ENCODE measurements around the gene ALPG. TPM values are rescaled to one million over a fixed set of nuclear protein-coding genes. Genes with fewer than 3 reads are reported as not detected.
A peak's percentile ranks its signal among the peaks of the same experiment; 100 is the strongest.
"Not testable (repeated sequence)": the region's sequence is repeated elsewhere in the genome, so short reads cannot be mapped to it uniquely, and the experiment has no call there.

Gene ALPG
- total RNA-seq, 1 experiment from 2014 or later: 0.10 TPM

DNA sequence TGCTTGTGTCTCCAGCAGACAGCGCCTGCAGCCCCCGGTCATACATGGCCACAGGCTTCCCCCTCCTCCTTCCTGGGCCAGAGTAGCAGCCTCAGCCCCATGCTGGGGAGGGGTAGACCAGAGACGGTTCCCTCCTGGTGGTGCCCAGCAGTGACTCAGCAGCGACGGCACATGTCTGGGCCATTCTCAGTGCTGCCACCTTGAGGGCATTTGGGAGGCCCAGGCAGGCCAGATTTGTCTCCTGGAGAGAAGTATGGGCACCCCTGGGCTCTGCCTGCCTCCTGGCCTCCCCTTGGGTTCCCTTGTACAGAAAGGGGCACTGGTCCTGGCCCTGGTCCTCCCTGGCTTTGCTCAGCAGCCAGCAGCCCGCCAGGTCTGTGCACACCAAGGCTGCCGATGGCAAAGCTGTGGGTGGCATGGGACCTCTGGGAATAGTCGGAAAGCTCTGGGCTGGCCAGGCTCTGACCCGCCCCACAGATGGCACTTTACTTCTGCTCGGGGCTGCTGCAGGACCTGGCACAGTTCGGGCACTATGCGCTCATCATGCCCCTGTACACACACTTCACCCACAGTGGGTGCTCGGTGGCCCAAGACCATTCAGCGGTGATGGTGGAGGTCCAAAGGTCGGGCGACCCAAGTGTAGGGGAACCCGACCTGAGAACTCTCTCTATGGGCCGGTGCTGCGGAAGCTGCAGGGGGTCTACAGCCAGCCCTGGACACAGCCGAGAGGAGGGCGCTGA is 37.9 kb downstream of the ALPG start:
- Histone ChIP-seq H3K27ac (ENCODE audit: low read depth, low read length) (peak overlapping the region; percentile 25; the same call in 1 of the 2 replicates), H3K4me3 (replicated peaks in 1 of 2; ENCODE audit: low read depth in 1 of 2, low read length in 2 of 2) (no peak overlapping the region), H3K9ac (ENCODE audit: low read length) (peak overlapping the region; percentile 17; the same call in 1 of the 2 replicates), H3K9me2 (ENCODE audit: insufficient read depth) (no peaks in the 10 kb centered on the region), H2AFZ (ENCODE audit: low read depth, low read length, poor library complexity, severe bottlenecking) (peak overlapping the region; percentile 26), H4K20me1 (ENCODE audit: insufficient read depth) (no peaks in the 10 kb centered on the region), H3K79me2 (ENCODE audit: insufficient read depth, low read length) (no peaks in the 10 kb centered on the region), H3K4me1 (ENCODE audit: control insufficient read depth in 1 of 2, insufficient read depth in 2 of 2, low read length in 2 of 2) (peaks cover 0 to 13% of the 10 kb centered on the region in 2 experiments; a peak in 2 of 4 replicates), H3K4me2 (ENCODE audit: low read length) (peak overlapping the region; percentile 28; the same call in 1 of the 2 replicates), H3K9me3 (ENCODE audit: control insufficient read depth in 1 of 2, insufficient read depth in 1 of 2, low read depth in 1 of 2, low read length in 2 of 2) (no peaks in the 10 kb centered on the region), H3K36me3 (ENCODE audit: control insufficient read depth in 1 of 2, insufficient read depth in 2 of 2, low read length in 2 of 2) (no peaks in the 10 kb centered on the region), H3K27me3 (ENCODE audit: insufficient read depth, low read length) (no peaks in the 10 kb centered on the region)
- TF ChIP-seq RAD21 (IDR thresholded peaks at IDR 0.05; ENCODE audit: low read depth) (peak; percentile 20; the same call in 1 of the 2 replicates), EGR1 (IDR thresholded peaks at IDR 0.05; ENCODE audit: low read depth) (no peak)
- TF ChIP-seq, protein P1, sequence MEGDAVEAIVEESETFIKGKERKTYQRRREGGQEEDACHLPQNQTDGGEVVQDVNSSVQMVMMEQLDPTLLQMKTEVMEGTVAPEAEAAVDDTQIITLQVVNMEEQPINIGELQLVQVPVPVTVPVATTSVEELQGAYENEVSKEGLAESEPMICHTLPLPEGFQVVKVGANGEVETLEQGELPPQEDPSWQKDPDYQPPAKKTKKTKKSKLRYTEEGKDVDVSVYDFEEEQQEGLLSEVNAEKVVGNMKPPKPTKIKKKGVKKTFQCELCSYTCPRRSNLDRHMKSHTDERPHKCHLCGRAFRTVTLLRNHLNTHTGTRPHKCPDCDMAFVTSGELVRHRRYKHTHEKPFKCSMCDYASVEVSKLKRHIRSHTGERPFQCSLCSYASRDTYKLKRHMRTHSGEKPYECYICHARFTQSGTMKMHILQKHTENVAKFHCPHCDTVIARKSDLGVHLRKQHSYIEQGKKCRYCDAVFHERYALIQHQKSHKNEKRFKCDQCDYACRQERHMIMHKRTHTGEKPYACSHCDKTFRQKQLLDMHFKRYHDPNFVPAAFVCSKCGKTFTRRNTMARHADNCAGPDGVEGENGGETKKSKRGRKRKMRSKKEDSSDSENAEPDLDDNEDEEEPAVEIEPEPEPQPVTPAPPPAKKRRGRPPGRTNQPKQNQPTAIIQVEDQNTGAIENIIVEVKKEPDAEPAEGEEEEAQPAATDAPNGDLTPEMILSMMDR (IDR thresholded peaks at IDR 0.05 in 2 of 3, conservative IDR thresholded peaks at IDR 0.05 in 1 of 3; ENCODE audit: borderline replicate concordance in 1 of 3, insufficient read depth in 1 of 3, low read depth in 2 of 3, low read length in 2 of 3): peak; percentile 59 to 93 (median 79); a peak in 5 of 6 replicates
- BruUV-seq (replicated peaks): no TSS peak
- ATAC-seq: peak; percentile 76
- ChIA-PET CTCF (interaction anchor here (0.7 to 1.8 kb wide), 5 partner anchors 18 to 544 kb away, joined by 3 to 7 read pairs (median 4); no protein-coding TSS in a partner anchor), RAD21 (ENCODE audit: low non-redundant PET in 1 of 2, low total read pairs in 2 of 2, uncharacterized antibody in 2 of 2, unreplicated experiment in 2 of 2) (no interaction called here), POLR2A (no interaction called here)
- intact Hi-C loops (cut with micrococcal nuclease): loop anchor here (1.0 to 5.0 kb wide), 2 partner anchors 78 to 117 kb away; no protein-coding TSS in a partner anchor
- peak; percentile 56 for DNase-seq (ENCODE audit: low read depth, low spot score)

DNA sequence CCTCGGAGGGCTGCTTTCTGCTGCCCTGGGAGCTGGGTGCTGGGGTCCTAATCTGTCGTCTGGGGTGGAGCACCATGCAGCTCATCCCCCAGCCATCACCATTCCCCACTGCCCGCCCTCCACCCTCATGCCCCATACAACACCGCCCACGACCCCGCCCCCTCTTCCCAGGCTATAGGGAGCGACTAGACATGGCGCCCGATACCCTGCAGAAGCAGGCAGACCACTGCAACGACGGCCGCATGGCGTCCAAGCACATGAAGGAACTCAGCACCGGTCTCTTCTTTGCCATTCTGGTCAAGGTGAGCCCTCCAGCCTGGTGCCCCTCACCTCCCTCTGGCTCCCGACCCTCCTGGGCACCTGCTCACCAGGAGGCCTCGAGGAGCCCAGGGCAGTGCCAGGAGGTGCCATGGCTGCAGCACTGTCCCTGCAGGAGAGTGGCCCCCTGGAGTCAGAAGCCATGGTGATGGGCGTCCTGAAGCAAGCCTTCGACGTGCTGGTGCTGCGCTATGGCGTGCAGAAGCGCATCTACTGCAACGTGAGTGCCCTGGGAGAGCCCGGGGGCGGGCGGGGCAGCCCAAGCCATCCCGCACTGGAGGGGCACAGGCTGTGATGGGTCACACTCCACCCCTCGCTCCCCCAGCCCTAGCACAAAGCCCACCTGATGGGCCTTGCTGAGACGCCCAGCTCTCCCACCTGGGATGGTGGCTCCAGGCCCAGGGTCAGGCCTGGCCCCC is 38.7 kb downstream of the ALPG start:
- H3K27ac ChIP-seq (ENCODE audit: low read depth, low read length); H3K4me2 ChIP-seq (ENCODE audit: low read length); BruUV-seq (replicated peaks); DNase-seq (ENCODE audit: low read depth, low spot score); H3K9ac ChIP-seq (ENCODE audit: low read length); RAD21 ChIA-PET (ENCODE audit: low non-redundant PET in 1 of 2, low total read pairs in 2 of 2, uncharacterized antibody in 2 of 2, unreplicated experiment in 2 of 2); H3K9me3 ChIP-seq (ENCODE audit: control insufficient read depth in 1 of 2, insufficient read depth in 1 of 2, low read depth in 1 of 2, low read length in 2 of 2); H4K20me1 ChIP-seq (ENCODE audit: insufficient read depth); ATAC-seq; H3K36me3 ChIP-seq (ENCODE audit: control insufficient read depth in 1 of 2, insufficient read depth in 2 of 2, low read length in 2 of 2); intact Hi-C loops (cut with micrococcal nuclease); H3K4me3 ChIP-seq (replicated peaks in 1 of 2; ENCODE audit: low read depth in 1 of 2, low read length in 2 of 2); H3K27me3 ChIP-seq (ENCODE audit: insufficient read depth, low read length); H3K9me2 ChIP-seq (ENCODE audit: insufficient read depth); H3K79me2 ChIP-seq (ENCODE audit: insufficient read depth, low read length); POLR2A ChIA-PET; H3K4me1 ChIP-seq (ENCODE audit: control insufficient read depth in 1 of 2, insufficient read depth in 2 of 2, low read length in 2 of 2); H2AFZ ChIP-seq (ENCODE audit: low read depth, low read length, poor library complexity, severe bottlenecking): not testable (repeated sequence)
- CTCF ChIA-PET: interaction anchor here (0.7 to 1.8 kb wide), 3 partner anchors 77 to 545 kb away, joined by 3 to 7 read pairs (median 3); no protein-coding TSS in a partner anchor

DNA sequence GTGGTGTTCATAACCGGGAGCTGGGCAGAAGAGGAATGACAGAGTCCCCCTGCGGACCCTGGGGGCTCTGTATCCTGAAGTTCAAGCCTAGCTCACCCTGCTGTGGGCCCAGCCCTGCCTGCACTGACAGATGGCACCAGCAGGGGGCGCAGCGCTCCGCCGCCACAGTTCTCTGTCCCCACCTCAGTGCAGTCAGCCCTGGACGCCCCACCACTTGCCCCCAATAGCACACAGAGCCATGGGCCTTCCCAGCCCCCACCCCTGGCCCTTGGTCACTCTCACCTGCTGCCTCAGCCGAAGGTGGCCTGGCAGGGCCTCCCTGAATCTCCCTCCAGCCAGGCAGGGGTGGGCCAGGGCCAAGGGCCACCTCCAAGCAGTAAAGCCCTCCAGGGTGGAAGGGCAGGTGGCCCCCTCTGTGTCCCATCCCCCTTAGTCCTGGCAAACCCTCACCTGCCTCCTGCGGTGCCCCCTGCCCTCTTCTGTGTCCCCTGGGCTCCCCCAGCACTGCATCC is 39.7 kb downstream of the ALPG start:
- POLR2A ChIA-PET: not testable (repeated sequence)

More for the DNA sequence above, 39.7 kb downstream of the ALPG start:
- H2AFZ ChIP-seq (ENCODE audit: low read depth, low read length, poor library complexity, severe bottlenecking); H3K27me3 ChIP-seq (ENCODE audit: insufficient read depth, low read length); BruUV-seq (replicated peaks); H3K79me2 ChIP-seq (ENCODE audit: insufficient read depth, low read length); H4K20me1 ChIP-seq (ENCODE audit: insufficient read depth); DNase-seq (ENCODE audit: low read depth, low spot score); H3K4me3 ChIP-seq (replicated peaks in 1 of 2; ENCODE audit: low read depth in 1 of 2, low read length in 2 of 2); H3K9ac ChIP-seq (ENCODE audit: low read length); intact Hi-C loops (cut with micrococcal nuclease); H3K9me2 ChIP-seq (ENCODE audit: insufficient read depth); H3K4me1 ChIP-seq (ENCODE audit: control insufficient read depth in 1 of 2, insufficient read depth in 2 of 2, low read length in 2 of 2); H3K4me2 ChIP-seq (ENCODE audit: low read length); H3K9me3 ChIP-seq (ENCODE audit: control insufficient read depth in 1 of 2, insufficient read depth in 1 of 2, low read depth in 1 of 2, low read length in 2 of 2); H3K36me3 ChIP-seq (ENCODE audit: control insufficient read depth in 1 of 2, insufficient read depth in 2 of 2, low read length in 2 of 2); H3K27ac ChIP-seq (ENCODE audit: low read depth, low read length): not testable (repeated sequence)
- ChIA-PET RAD21 (ENCODE audit: low non-redundant PET in 1 of 2, low total read pairs in 2 of 2, uncharacterized antibody in 2 of 2, unreplicated experiment in 2 of 2) (interaction anchor here in 1 of 2 experiments (1.1 to 1.2 kb wide), 2 partner anchors 74 to 76 kb away, joined by 3 read pairs; partner anchors contain the start of gene PRSS56), CTCF (interaction anchor here (0.9 to 1.6 kb wide), 3 partner anchors 9 to 76 kb away, joined by 3 to 5 read pairs (median 3); partner anchors contain the start of gene PRSS56)
- ATAC-seq: peak; percentile 69

All from HCT116 (cell line).